ENCODE data around the gene TAC3.
"Not testable (repeated sequence)": the region's sequence is repeated elsewhere in the genome, so short reads cannot be mapped to it uniquely, and the experiment has no call there.

Gene TAC3

DNA sequence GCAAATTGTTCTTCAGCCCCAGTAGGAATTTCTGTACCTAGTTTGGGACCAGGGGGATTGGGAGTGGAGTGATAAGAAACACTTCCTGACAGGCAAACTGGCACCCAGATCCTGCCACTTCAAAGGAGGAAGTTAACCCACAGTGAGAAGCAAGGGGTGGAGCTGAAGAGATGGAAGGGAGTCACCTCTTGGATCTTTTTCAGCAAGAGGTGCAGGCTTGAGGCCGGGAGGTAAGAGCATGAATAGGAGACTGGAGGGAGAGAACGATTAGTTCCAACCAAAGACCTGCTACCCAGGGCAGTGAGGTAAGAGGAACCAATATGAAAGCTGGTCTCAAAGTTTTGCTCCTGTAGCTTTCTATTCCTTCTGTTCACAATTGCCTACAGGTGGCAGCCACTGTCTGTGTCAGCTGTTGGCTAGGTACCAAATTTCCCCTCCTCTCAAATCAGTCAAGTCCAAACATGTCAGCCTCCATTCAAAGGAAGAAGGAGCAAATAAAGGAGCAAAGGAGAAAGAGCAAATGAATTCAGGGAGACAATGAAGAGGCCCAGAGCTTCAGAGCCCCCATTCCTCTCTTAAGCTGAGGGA, 14.9 kb upstream of the TAC3 start:
- H3K4me1 ChIP-seq (ENCODE audit: control insufficient read depth, insufficient read depth, low read length), result peaks cover 2% of the 10 kb centered on the region
- H3K27me3 ChIP-seq (ENCODE audit: control insufficient read depth, insufficient read depth, low read length), result peaks cover 2% of the 10 kb centered on the region
- no peak overlapping the region for H3K9ac ChIP-seq (ENCODE audit: low read depth, low read length)

DNA sequence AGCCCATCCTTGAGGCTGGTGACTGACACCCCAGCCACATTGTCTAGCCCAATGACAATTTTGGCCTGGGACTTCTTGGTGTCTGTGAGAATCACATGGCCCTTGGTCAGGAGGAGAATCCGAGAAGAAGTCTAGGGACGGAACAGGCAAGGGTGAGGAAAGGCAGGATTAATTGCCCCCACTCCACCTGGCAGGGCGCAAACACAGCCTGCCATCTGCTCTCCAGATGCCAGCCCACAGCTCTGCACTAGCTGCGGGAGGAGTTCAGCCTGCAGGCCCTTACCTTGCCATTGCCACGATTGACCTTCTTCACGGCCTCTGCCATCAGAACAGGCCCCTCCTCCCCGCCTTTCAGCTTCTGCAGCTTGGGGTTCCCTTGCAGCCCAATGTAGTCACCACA, 13.1 kb upstream of the TAC3 start:
- no peaks in the 10 kb centered on the region for H3K36me3 ChIP-seq (ENCODE audit: control insufficient read depth, insufficient read depth, low read length)
- H3K4me1 ChIP-seq (ENCODE audit: control insufficient read depth, insufficient read depth, low read length), result peaks cover 2% of the 10 kb centered on the region
- no peaks in the 10 kb centered on the region for H3K9me3 ChIP-seq (ENCODE audit: control insufficient read depth, insufficient read depth, low read length)
- no peak overlapping the region for H3K9ac ChIP-seq (ENCODE audit: low read depth, low read length)
- H3K4me3 ChIP-seq (ENCODE audit: low read depth, low read length), result no peak overlapping the region
- peaks cover 2% of the 10 kb centered on the region for H3K27me3 ChIP-seq (ENCODE audit: control insufficient read depth, insufficient read depth, low read length)

More for the DNA sequence above, 14.9 kb upstream of the TAC3 start:
- no peak overlapping the region for H3K4me3 ChIP-seq (ENCODE audit: low read depth, low read length)
- no peaks in the 10 kb centered on the region for H3K36me3 ChIP-seq (ENCODE audit: control insufficient read depth, insufficient read depth, low read length)
- H3K9me3 ChIP-seq (ENCODE audit: control insufficient read depth, insufficient read depth, low read length), result no peaks in the 10 kb centered on the region

DNA sequence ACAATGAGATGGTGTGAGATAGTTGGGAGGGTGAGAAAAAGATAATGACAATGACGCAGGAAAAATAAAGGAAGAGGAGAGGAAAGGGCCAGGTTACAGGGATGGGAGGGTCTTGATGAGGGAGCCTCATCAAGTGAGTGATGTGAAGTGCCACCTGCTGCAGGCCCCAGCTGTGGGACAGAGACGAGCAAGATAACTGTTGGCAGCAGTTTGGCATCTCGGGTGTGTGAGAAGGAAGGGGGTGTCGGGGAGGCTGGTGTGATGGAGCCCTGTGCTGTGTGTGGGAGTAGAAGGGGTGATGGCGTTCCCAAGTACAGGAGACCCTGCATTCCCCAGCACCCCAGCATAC, 11.4 kb upstream of the TAC3 start:
- Histone ChIP-seq H3K4me3 (ENCODE audit: low read depth, low read length) (no peak overlapping the region), H3K36me3 (ENCODE audit: control insufficient read depth, insufficient read depth, low read length) (no peaks in the 10 kb centered on the region), H3K9ac (ENCODE audit: low read depth, low read length) (no peak overlapping the region), H3K27me3 (ENCODE audit: control insufficient read depth, insufficient read depth, low read length) (peaks cover 2% of the 10 kb centered on the region), H3K9me3 (ENCODE audit: control insufficient read depth, insufficient read depth, low read length) (no peaks in the 10 kb centered on the region), H3K4me1 (ENCODE audit: control insufficient read depth, insufficient read depth, low read length) (peaks cover 2% of the 10 kb centered on the region)

DNA sequence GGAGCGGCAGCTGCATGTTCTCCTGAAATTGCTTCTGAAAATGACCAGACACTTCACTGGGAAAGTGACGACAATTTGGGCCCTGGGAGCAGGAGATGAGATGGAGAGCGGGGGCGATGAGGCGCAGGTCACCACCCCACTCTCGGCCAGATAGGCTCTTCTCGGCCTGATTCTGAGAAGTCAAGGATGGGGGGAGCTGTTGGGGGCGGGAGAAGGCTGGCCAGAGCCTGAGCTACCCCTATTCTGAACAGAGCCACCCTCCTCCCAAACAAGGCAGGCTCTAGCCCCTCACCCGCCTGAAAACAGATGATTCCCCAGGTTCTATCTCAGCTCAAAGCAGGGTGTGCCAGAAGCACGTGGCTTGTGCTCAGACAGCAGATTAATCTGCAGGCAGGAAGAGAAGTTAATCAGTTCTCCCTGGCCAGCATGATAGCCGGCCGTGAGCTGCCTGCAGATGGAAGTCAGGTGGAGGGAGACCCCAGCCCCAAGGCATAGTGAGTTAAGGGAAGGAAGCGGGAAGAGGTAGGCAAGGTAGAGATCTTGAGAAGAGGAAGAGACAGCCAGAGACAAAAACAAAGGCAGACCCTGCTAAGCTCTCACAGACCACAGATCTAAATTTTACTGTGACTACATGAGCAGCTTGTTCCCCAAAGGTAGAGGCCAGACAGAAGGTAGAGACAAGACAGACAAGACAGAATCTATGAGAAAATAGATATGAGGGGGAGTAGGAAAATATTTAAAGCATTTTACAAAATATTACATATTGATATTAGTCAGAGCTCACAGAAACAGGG, 10.9 kb upstream of the TAC3 start:
- Histone ChIP-seq H3K9me3 (ENCODE audit: control insufficient read depth, insufficient read depth, low read length) (no peaks in the 10 kb centered on the region), H3K9ac (ENCODE audit: low read depth, low read length) (no peak overlapping the region), H3K4me1 (ENCODE audit: control insufficient read depth, insufficient read depth, low read length) (peaks cover 2% of the 10 kb centered on the region), H3K36me3 (ENCODE audit: control insufficient read depth, insufficient read depth, low read length) (no peaks in the 10 kb centered on the region), H3K27me3 (ENCODE audit: control insufficient read depth, insufficient read depth, low read length) (peaks cover 2% of the 10 kb centered on the region), H3K4me3 (ENCODE audit: low read depth, low read length) (no peak overlapping the region)

DNA sequence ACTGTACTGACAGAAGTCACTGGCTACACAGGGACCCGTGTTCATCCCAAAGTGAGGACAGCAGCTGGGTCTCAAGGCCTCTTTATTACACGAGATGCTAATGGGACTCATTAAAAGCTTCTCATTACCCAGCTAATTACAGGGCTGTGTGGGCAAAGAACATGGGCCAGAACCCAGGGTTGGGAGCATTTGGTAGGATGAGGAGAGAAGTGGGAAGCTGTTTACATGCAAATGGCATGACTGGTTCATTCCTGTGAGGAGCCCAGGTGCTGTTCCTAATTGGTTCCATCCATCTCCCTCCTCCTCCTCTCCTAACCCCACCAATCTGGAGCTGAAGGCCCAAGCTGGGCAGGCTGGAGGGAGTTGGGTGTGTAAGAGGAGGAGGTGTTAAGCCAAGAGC, 8.9 kb upstream of the TAC3 start:
- Histone ChIP-seq H3K4me3 (ENCODE audit: low read depth, low read length) (no peak overlapping the region), H3K27me3 (ENCODE audit: control insufficient read depth, insufficient read depth, low read length) (peaks cover 2% of the 10 kb centered on the region), H3K9ac (ENCODE audit: low read depth, low read length) (no peak overlapping the region), H3K36me3 (ENCODE audit: control insufficient read depth, insufficient read depth, low read length) (no peaks in the 10 kb centered on the region), H3K4me1 (ENCODE audit: control insufficient read depth, insufficient read depth, low read length) (peaks cover 2% of the 10 kb centered on the region), H3K9me3 (ENCODE audit: control insufficient read depth, insufficient read depth, low read length) (no peaks in the 10 kb centered on the region)

DNA sequence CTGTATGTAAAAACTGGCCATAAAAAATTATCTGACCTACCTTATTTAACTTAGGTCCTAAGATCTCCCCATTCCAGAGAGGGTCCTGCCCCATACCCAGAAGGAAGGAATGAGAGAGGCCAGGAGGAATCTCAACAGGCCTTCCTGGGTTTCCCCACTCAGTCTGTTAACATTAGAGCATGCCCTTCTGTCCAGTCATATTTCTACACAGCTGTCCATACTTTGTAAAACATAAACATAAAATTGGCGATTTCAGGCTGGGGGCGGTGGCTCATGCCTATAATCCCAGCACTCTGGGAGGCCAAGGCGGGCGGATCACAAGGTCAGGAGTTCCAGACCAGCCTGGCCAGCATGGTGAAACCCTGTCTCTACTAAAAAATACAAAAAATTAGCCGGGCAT, 6.0 kb upstream of the TAC3 start:
- not testable (repeated sequence) for H3K36me3 ChIP-seq (ENCODE audit: control insufficient read depth, insufficient read depth, low read length); H3K9me3 ChIP-seq (ENCODE audit: control insufficient read depth, insufficient read depth, low read length); H3K4me1 ChIP-seq (ENCODE audit: control insufficient read depth, insufficient read depth, low read length); H3K4me3 ChIP-seq (ENCODE audit: low read depth, low read length); H3K9ac ChIP-seq (ENCODE audit: low read depth, low read length); H3K27me3 ChIP-seq (ENCODE audit: control insufficient read depth, insufficient read depth, low read length)

DNA sequence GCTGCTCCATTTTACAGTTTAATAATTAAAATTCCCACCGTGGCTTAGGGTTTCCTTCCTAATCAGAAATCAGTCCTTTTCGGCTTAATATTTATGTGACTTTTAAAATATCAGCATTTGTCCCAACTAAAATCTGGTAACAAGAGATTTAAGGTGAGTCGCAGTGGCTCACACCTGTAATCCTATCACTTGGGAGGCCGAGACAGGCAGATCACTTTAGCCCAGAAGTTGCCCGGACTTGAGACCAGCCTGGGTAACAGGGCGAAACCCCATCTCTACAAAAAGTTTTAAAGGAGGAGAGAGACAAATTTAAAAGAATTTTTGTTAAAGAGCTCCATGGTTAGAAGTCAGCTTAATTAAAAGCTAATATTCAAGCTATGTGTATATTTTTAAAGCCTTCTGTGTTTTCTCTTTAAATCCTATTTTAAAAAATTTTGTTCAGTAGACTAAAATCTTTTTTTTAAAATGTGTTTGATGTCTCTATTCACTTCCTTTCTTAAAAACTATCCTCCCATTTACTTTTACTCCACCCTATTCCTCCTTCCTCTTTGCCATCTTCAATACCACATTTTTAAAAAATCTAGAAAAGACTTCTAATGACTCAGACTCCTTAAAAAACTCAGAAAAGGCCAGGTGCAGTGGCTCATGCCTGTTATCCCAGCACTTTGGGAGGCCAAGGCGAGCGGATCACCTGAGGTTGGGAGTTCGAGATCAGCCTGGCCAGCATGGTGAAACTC, 3.8 kb upstream of the TAC3 start:
- H3K4me1 ChIP-seq (ENCODE audit: control insufficient read depth, insufficient read depth, low read length), result no peaks in the 10 kb centered on the region
- no peak overlapping the region for H3K4me3 ChIP-seq (ENCODE audit: low read depth, low read length)
- H3K36me3 ChIP-seq (ENCODE audit: control insufficient read depth, insufficient read depth, low read length), result no peaks in the 10 kb centered on the region
- H3K9ac ChIP-seq (ENCODE audit: low read depth, low read length), result no peak overlapping the region
- no peaks in the 10 kb centered on the region for H3K9me3 ChIP-seq (ENCODE audit: control insufficient read depth, insufficient read depth, low read length)
- H3K27me3 ChIP-seq (ENCODE audit: control insufficient read depth, insufficient read depth, low read length), result no peaks in the 10 kb centered on the region

DNA sequence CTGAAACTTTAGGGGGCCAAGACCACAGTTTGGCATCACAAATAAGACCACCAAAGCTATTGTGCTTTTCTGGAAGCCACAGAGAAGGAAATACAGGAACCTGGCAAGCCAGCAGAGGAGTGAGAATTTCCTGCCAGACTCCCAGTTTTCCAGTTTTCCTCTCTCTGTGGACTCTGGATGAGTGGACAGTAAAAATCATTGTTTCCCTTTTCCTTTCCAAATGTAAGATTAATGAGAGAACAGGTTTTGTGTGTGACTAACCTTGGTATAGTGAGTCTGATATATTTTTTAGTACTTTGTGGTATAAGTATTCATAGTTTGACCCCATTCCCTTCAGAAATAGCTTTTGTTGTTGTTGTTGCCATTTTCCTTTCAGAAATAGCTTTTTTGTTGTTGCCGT, 2.6 kb upstream of the TAC3 start:
- Histone ChIP-seq H3K9ac (ENCODE audit: low read depth, low read length) (no peak overlapping the region), H3K4me1 (ENCODE audit: control insufficient read depth, insufficient read depth, low read length) (no peaks in the 10 kb centered on the region), H3K36me3 (ENCODE audit: control insufficient read depth, insufficient read depth, low read length) (no peaks in the 10 kb centered on the region), H3K27me3 (ENCODE audit: control insufficient read depth, insufficient read depth, low read length) (no peaks in the 10 kb centered on the region), H3K9me3 (ENCODE audit: control insufficient read depth, insufficient read depth, low read length) (no peaks in the 10 kb centered on the region), H3K4me3 (ENCODE audit: low read depth, low read length) (no peak overlapping the region)

DNA sequence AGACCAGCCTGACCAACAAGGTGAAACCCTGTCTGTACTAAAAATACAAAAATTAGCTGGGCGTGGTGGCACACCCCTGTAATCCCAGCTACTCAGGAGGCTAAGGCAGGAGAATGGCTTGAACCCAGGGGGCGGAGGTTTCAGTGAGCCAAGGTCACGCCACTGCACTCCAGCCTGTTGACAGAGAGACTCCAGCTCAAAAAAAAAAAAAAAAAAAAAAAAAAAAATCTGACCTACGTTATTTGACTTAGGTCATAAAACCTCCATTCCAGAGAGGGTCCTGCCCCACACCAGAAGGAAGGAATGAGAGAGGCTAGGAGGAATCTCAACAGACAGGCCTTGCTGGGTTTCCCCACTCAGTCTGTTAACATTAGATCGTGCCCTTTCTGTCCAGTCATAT, 2.0 kb upstream of the TAC3 start:
- not testable (repeated sequence) for H3K9me3 ChIP-seq (ENCODE audit: control insufficient read depth, insufficient read depth, low read length); H3K27me3 ChIP-seq (ENCODE audit: control insufficient read depth, insufficient read depth, low read length); H3K4me1 ChIP-seq (ENCODE audit: control insufficient read depth, insufficient read depth, low read length); H3K36me3 ChIP-seq (ENCODE audit: control insufficient read depth, insufficient read depth, low read length); H3K9ac ChIP-seq (ENCODE audit: low read depth, low read length); H3K4me3 ChIP-seq (ENCODE audit: low read depth, low read length)

DNA sequence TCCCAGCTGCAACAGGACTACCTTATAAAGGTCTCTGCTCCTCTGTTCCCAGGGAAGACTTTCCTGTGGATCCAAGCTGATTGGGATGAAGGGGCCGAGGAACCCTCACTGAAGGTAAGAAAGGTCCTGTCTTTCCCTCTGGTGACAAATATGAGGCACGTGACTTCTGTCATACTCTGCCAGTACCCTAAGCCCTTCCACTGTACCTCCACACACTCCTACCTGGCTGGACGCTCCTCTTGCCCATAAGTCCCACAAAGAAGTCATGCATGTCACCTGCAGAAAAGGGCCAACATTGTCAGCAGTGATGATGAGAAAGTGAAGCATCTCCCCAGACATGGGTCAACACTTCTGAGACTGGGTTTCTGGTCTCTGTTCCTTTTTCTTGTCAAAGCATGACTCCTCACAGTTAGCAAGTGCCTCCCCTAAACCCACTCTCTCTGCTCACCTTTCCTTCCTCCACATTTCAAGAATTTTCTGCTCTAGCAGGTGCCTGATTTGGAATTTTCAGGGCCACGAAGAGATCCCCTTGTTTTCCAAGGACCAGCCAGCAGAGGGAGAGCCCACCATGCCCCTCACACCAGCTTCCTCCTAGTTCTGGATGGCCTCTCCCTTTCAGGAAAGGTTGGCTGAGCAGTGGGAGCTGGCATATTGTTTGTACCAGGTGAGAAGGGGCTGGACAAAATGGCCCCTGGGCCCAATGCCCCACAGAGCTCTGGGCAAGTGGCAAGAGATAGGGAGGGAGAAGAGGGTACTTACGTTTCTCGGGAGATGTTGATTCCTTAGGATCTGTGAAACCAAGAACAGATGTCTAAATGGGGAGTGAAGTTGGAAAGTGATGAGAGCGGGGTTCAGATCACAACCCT, 3.5 kb downstream of the TAC3 start:
- Histone ChIP-seq H3K27me3 (ENCODE audit: control insufficient read depth, insufficient read depth, low read length) (no peaks in the 10 kb centered on the region), H3K36me3 (ENCODE audit: control insufficient read depth, insufficient read depth, low read length) (no peaks in the 10 kb centered on the region), H3K4me3 (ENCODE audit: low read depth, low read length) (no peak overlapping the region), H3K9me3 (ENCODE audit: control insufficient read depth, insufficient read depth, low read length) (no peaks in the 10 kb centered on the region), H3K4me1 (ENCODE audit: control insufficient read depth, insufficient read depth, low read length) (peaks cover 13% of the 10 kb centered on the region), H3K9ac (ENCODE audit: low read depth, low read length) (no peak overlapping the region)
